Transverse colon (tissue), 4 donors: ENCODE results near the gene CILP2. TPM values are rescaled to one million over a fixed set of nuclear protein-coding genes. Genes with fewer than 3 reads are reported as not detected.

Experiments used
- DNase-seq: peaks from one replicate; pipeline ENCODE4 v3.0.0-alpha.2; 2019
- H3K27ac ChIP-seq, 4 donors: fragments of 200-600 bp; sonication (generic); 2 replicates each; pipeline ENCODE4 v1.5.1; 2016 to 2018; ENCODE audit warnings: inconsistent platforms in 4 of 4
- H3K27me3 ChIP-seq: fragments of 200-600 bp; sonication (generic); 2 replicates; pipeline ENCODE4 v1.5.1; 2017; ENCODE audit warnings: inconsistent platforms
- H3K36me3 ChIP-seq, 4 donors: fragments of 200-600 bp; sonication (generic); 2 replicates each; pipeline ENCODE4 v1.5.1; 2017 to 2019; ENCODE audit warnings: inconsistent platforms in 4 of 4
- H3K4me1 ChIP-seq, 4 donors: fragments of 200-600 bp; sonication (generic); 2 replicates each; pipeline ENCODE4 v1.5.1; 2017 to 2020; ENCODE audit warnings: inconsistent platforms in 4 of 4
- H3K4me3 ChIP-seq, 4 donors: fragments of 200-600 bp; sonication (generic); 1 replicate in 1 of 4; 2 replicates in 3 of 4; pipeline versions ENCODE4 v1.5.1 to v1.6.1; 2017 to 2019; ENCODE audit warnings: inconsistent platforms in 4 of 4
- H3K9me3 ChIP-seq, 2 donors: fragments of 200-600 bp; sonication (generic); 2 replicates each; pipeline ENCODE4 v1.5.1; 2017 to 2019; ENCODE audit warnings: inconsistent platforms in 2 of 2
- CTCF ChIP-seq, 5 experiments: fragments of 200-600 bp in 3 of 5; fragments of 450-650 bp in 2 of 5; sonication (generic) in 3 of 5; IDR thresholded peaks; 1 replicate in 2 of 5; 2 replicates in 3 of 5; pipeline ENCODE4 v1.5.1; 2016 to 2017; ENCODE audit warnings: antibody characterized with exemption in 5 of 5, inconsistent platforms in 3 of 5, mild to moderate bottlenecking in 2 of 5, moderate library complexity in 1 of 5
- EP300 ChIP-seq: sonication (generic); formaldehyde crosslinking; IDR thresholded peaks from one replicate; pipeline ENCODE4 v1.6.1; 2017; ENCODE audit warnings: antibody characterized with exemption, low read depth
- POLR2A ChIP-seq: fragments of 450-650 bp; IDR thresholded peaks from one replicate; pipeline ENCODE4 v1.6.1; 2016; ENCODE audit warnings: antibody characterized with exemption, mild to moderate bottlenecking, moderate library complexity
- POLR2AphosphoS5 ChIP-seq, 3 donors: sonication (generic); formaldehyde crosslinking; IDR thresholded peaks; one replicate each; pipeline ENCODE4 v1.6.1; 2016; ENCODE audit warnings: antibody characterized with exemption in 3 of 3
- WGBS, 2 donors: methylation state at CpG; one replicate each; pipeline ENCODE4 v1.1.5; 2018; ENCODE audit warnings: low coverage in 1 of 2; 5-methylcytosine and 5-hydroxymethylcytosine counted together
- in situ Hi-C, 4 donors: fragments of 200-750 bp; cut with MboI; loops; one replicate each; pipeline versions ENCODE4 v1.15.0 to v1.15.1; 2017; ENCODE audit warnings: low sequenced_read_pairs in 3 of 4, low pct_ligation_motif_present in 1 of 4, low pct_unique_long_range_greater_than_20kb in 1 of 4
- intact Hi-C: fragments of 100-400 bp; cut with DNase I; formaldehyde crosslinking; loops from one replicate; pipeline ENCODE4 v1.15.1; 2023; ENCODE audit warnings: low total_unique reads
- total RNA-seq, 4 donors: library from RNA; depleted of rRNA; stranded (reverse); fragments of >200 nt; gene quantifications; one replicate each; pipeline ENCODE4 v1.1.0, GENCODE V29; 2016

Gene CILP2
- total RNA-seq, 4 donors from 2014 or later = 0.48 TPM; not detected in 3

DNA sequence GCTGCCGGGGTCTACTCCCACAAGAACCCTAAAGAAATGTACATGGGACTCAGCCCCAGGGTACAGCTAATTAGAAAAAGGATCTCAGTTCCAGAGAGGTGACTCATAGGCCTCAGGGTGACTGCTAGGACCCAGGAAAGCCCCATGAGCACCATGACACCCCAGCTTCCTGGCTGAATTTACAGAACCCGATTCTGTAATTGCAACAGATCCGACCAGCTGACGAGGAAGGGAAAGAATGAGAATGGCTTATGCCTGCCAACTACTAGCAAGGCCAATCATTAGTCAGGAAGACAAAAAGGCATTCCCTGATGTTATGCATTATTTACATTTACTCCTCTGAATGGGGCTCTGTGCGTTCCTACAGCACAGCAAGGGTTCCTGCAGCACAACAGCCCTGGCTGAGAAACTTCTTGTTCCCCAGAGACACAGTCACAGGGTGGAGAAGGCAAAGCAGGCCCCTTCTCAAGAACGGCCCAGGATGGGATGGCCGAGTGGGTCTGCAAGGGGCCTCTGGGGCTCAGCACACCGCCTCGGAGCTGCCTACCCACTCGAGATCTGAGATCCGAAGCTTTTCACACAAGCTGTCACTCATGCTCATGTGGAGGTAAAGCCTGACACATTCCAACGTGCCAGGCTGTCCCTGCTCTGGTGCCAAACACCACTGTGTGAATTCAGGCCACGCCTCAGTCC is 53.2 kb downstream of the CILP2 start:
- no peaks in the 10 kb centered on the region for H3K9me3 ChIP-seq
- TF ChIP-seq POLR2AphosphoS5 (IDR thresholded peaks at IDR 0.05) (no peak), EP300 (no peak), POLR2A (no peak), CTCF (IDR thresholded peaks at IDR 0.05) (no peak)
- H3K4me3 ChIP-seq = no peak overlapping the region
- H3K4me1 ChIP-seq = peaks cover 5 to 25% (median 8%) of the 10 kb centered on the region in 4 donors
- no peaks in the 10 kb centered on the region for H3K36me3 ChIP-seq
- in situ Hi-C loops = no loop called here
- peak; percentile 35 for DNase-seq
- intact Hi-C loops = no loop called here
- 32 to 100% methylated on average over 1 to 13 of the region's 13 CpGs for WGBS, 2 donors
- H3K27ac ChIP-seq = peak overlapping the region; percentile 33 to 57 (median 38)
- no peaks in the 10 kb centered on the region for H3K27me3 ChIP-seq

- Histone ChIP-seq H3K4me3 (no peak overlapping the region), H3K9me3 (no peaks in the 10 kb centered on the region), H3K36me3 (no peaks in the 10 kb centered on the region), H3K27me3 (no peaks in the 10 kb centered on the region), H3K27ac (no peak overlapping the region), H3K4me1 (peaks cover 5 to 25% (median 8%) of the 10 kb centered on the region in 4 donors)
- intact Hi-C loops (no loop called here), in situ Hi-C loops (no loop called here)
- 96% methylated on average over 10 of the region's 10 CpGs; no CpG with 5 or more reads in 1 of the 2 donors for WGBS, 2 donors
- no peak for DNase-seq
- TF ChIP-seq POLR2AphosphoS5 (IDR thresholded peaks at IDR 0.05) (no peak), CTCF (IDR thresholded peaks at IDR 0.05) (no peak), POLR2A (no peak), EP300 (no peak)
These were observed 54.6 kb downstream of the CILP2 start for GRCh38 chr19:19592690-19593089.

- intact Hi-C loops (no loop called here), in situ Hi-C loops (no loop called here)
- no peaks in the 10 kb centered on the region for H3K9me3 ChIP-seq
- H3K4me1 ChIP-seq = peaks cover 5 to 25% (median 8%) of the 10 kb centered on the region in 4 donors
- no peaks in the 10 kb centered on the region for H3K36me3 ChIP-seq
- WGBS, 2 donors = 91% methylated on average over 4 of the region's 4 CpGs; no CpG with 5 or more reads in 1 of the 2 donors
- H3K27me3 ChIP-seq = no peaks in the 10 kb centered on the region
- H3K27ac ChIP-seq = no peak overlapping the region
- DNase-seq = no peak
- TF ChIP-seq POLR2AphosphoS5 (IDR thresholded peaks at IDR 0.05) (no peak), EP300 (no peak)
- H3K4me3 ChIP-seq = no peak overlapping the region
These were observed 56.3 kb downstream of the CILP2 start for GRCh38 chr19:19594381-19594780.

GRCh38 chr19:19595171-19595701 is 57.2 kb downstream of the CILP2 start:
- no peak for DNase-seq
- no peak for TF ChIP-seq POLR2AphosphoS5 (IDR thresholded peaks at IDR 0.05)
- TF ChIP-seq CTCF (IDR thresholded peaks at IDR 0.05) = no peak
- TF ChIP-seq EP300 = no peak
- no peak for TF ChIP-seq POLR2A
- no peak overlapping the region for H3K4me3 ChIP-seq
- peak overlapping the region in 2 of 4 donors; percentile 3 to 44 for H3K27ac ChIP-seq
- peaks cover 5 to 25% (median 8%) of the 10 kb centered on the region in 4 donors for H3K4me1 ChIP-seq
- H3K36me3 ChIP-seq = no peaks in the 10 kb centered on the region
- 10 to 44% methylated on average over 3 to 8 of the region's 8 CpGs for WGBS, 2 donors
- H3K9me3 ChIP-seq = no peaks in the 10 kb centered on the region
- no peaks in the 10 kb centered on the region for H3K27me3 ChIP-seq
- in situ Hi-C loops (no loop called here), intact Hi-C loops (no loop called here)

Other genes starting within 250 kb of the CILP2 start
- gene SUGP1, start 217.8 kb upstream of the CILP2 start, total RNA-seq = 100 to 1,000 TPM in 1 of 4 donors, 10 to 100 TPM in 3; 31.1 to 118 (median 66.5) TPM
- gene MAU2, start 217.4 kb upstream of the CILP2 start, total RNA-seq = 100 to 1,000 TPM in 1 of 4 donors, 10 to 100 TPM in 3; 59.1 to 214 (median 79.2) TPM
- gene GATAD2A, start 132.6 kb upstream of the CILP2 start, total RNA-seq = 100 to 1,000 TPM in 1 of 4 donors, 10 to 100 TPM in 3; 45.6 to 102 (median 65.7) TPM
- 10 to 100 TPM in 2 of 4 donors, 1 to 10 TPM in 2; 2.6 to 10.5 (median 6.8) TPM for gene TSSK6, start 22.7 kb upstream of the CILP2 start, total RNA-seq
- gene NDUFA13, start 22.0 kb upstream of the CILP2 start, total RNA-seq = 100 to 1,000 TPM in 1 of 4 donors, 10 to 100 TPM in 3; 21.1 to 100 (median 76.0) TPM
- gene YJEFN3, start 9.4 kb upstream of the CILP2 start, total RNA-seq = 1 to 10 TPM; 3.5 to 6.0 (median 4.0) TPM
- 10 to 100 TPM in 1 of 4 donors, 1 to 10 TPM in 3; 1.9 to 11.9 (median 5.1) TPM for gene PBX4, start 80.4 kb downstream of the CILP2 start, total RNA-seq
- 10 to 100 TPM; 19.2 to 52.5 (median 32.6) TPM for gene LPAR2, start 90.0 kb downstream of the CILP2 start, total RNA-seq
- 10 to 100 TPM; 17.3 to 84.9 (median 27.2) TPM for gene GMIP, start 105.4 kb downstream of the CILP2 start, total RNA-seq
- gene ATP13A1, start 125.4 kb downstream of the CILP2 start, total RNA-seq = 100 to 1,000 TPM; 112 to 929 (median 402) TPM
- 10 to 100 TPM in 3 of 4 donors, 1 to 10 TPM in 1; 6.8 to 16.8 (median 11.1) TPM for gene ZNF101, start 130.6 kb downstream of the CILP2 start, total RNA-seq
- 10 to 100 TPM in 1 of 4 donors, 1 to 10 TPM in 2, under 1 TPM in 1; 0.37 to 10.0 (median 4.6) TPM for gene ZNF14, start 194.8 kb downstream of the CILP2 start, total RNA-seq